ENCODE data around the gene WBP1L. TPM values are rescaled to one million over a fixed set of nuclear protein-coding genes. Genes with fewer than 3 reads are reported as not detected.
"Not testable (repeated sequence)": the region's sequence is repeated elsewhere in the genome, so short reads cannot be mapped to it uniquely, and the experiment has no call there.

Gene WBP1L
- total RNA-seq, 3 donors from 2014 or later (not counting 1 experiment from before 2014, with no cell fraction given), result 34.6 to 48.4 (median 47.9) TPM

GRCh38 chr10:102714621-102715455 is 28.9 kb upstream of the WBP1L start, which contains the start of gene SFXN2:
Gene SFXN2 (plus strand): TSS chr10:102714636. CDS start chr10:102726637, 12,001 bp downstream.
- Mint-ChIP-seq H3K27ac (peak within 1 kb of the TSS; percentile 79 to 96), H3K4me1 (peaks cover 17 to 34% of the 10 kb centered on the region in 2 donors), H3K36me3 (no peaks in the 10 kb centered on the region), H3K27me3 (ENCODE audit: low read depth in 2 of 2) (no peaks in the 10 kb centered on the region), H3K4me3 (peak within 1 kb of the TSS; percentile 82), H3K9me3 (no peaks in the 10 kb centered on the region)
- H3K36me3 ChIP-seq (ENCODE audit: control insufficient read depth, insufficient read depth, low read length), result peaks cover 4% of the 10 kb centered on the region
- H3K9me3 ChIP-seq (ENCODE audit: control insufficient read depth, insufficient read depth, low read length), result no peaks in the 10 kb centered on the region
- H3K27me3 ChIP-seq (ENCODE audit: control insufficient read depth, insufficient read depth, low read length), result no peaks in the 10 kb centered on the region
- peak within 1 kb of the TSS; percentile 99 for H3K4me3 ChIP-seq (ENCODE audit: low read length)
- peak within 1 kb of the TSS; percentile 89 for H3K27ac ChIP-seq (ENCODE audit: low read length)
- no peak for TF ChIP-seq CTCF (IDR thresholded peaks at IDR 0.05)
- peak; percentile 12 to 19 (median 14) for ATAC-seq
- peak in 1 of 2 donors; percentile 71 for DNase-seq
- peaks cover 15% of the 10 kb centered on the region for H3K4me1 ChIP-seq (ENCODE audit: control insufficient read depth, insufficient read depth, low read length)
- intact Hi-C loops (cut with micrococcal nuclease), result loop anchor here (1.0 to 5.0 kb wide), 3 partner anchors 28 to 213 kb away; partner anchors contain the start of genes ACTR1A, SUFU and WBP1L
- WGBS (ENCODE audit: insufficient coverage), result 5% methylated on average over 46 of the region's 46 CpGs

GRCh38 chr10:102715880-102716279 is 27.9 kb upstream of the WBP1L start:
- Mint-ChIP-seq H3K36me3 (no peaks in the 10 kb centered on the region), H3K9me3 (no peaks in the 10 kb centered on the region), H3K27ac (no peak overlapping the region), H3K4me1 (peaks cover 17 to 31% of the 10 kb centered on the region in 2 donors), H3K27me3 (ENCODE audit: low read depth in 2 of 2) (no peaks in the 10 kb centered on the region), H3K4me3 (peak overlapping the region; percentile 49)
- intact Hi-C loops (cut with micrococcal nuclease), result no loop called here
- no peaks in the 10 kb centered on the region for H3K9me3 ChIP-seq (ENCODE audit: control insufficient read depth, insufficient read depth, low read length)
- H3K4me1 ChIP-seq (ENCODE audit: control insufficient read depth, insufficient read depth, low read length), result peaks cover 15% of the 10 kb centered on the region
- no peaks in the 10 kb centered on the region for H3K27me3 ChIP-seq (ENCODE audit: control insufficient read depth, insufficient read depth, low read length)
- peaks cover 4% of the 10 kb centered on the region for H3K36me3 ChIP-seq (ENCODE audit: control insufficient read depth, insufficient read depth, low read length)
- 80% methylated on average over 1 of the region's 1 CpG for WGBS (ENCODE audit: insufficient coverage)
- no peak for TF ChIP-seq CTCF (IDR thresholded peaks at IDR 0.05)
- no peak overlapping the region for H3K4me3 ChIP-seq (ENCODE audit: low read length)
- no peak overlapping the region for H3K27ac ChIP-seq (ENCODE audit: low read length)
- ATAC-seq (no peak), DNase-seq (no peak)

- H3K27me3 Mint-ChIP-seq (ENCODE audit: low read depth in 2 of 2), result not testable (repeated sequence)
Observed at GRCh38 chr10:102716900-102717565, 26.7 kb upstream of the WBP1L start.

GRCh38 chr10:102718220-102718619 is 25.5 kb upstream of the WBP1L start:
- no peaks in the 10 kb centered on the region for H3K27me3 Mint-ChIP-seq (ENCODE audit: low read depth in 2 of 2)
- no peaks in the 10 kb centered on the region for H3K9me3 Mint-ChIP-seq
- no peak for DNase-seq
- Histone ChIP-seq H3K27ac (ENCODE audit: low read length) (no peak overlapping the region), H3K36me3 (ENCODE audit: control insufficient read depth, insufficient read depth, low read length) (peaks cover 4% of the 10 kb centered on the region), H3K4me3 (ENCODE audit: low read length) (no peak overlapping the region), H3K27me3 (ENCODE audit: control insufficient read depth, insufficient read depth, low read length) (no peaks in the 10 kb centered on the region), H3K9me3 (ENCODE audit: control insufficient read depth, insufficient read depth, low read length) (no peaks in the 10 kb centered on the region), H3K4me1 (ENCODE audit: control insufficient read depth, insufficient read depth, low read length) (peaks cover 14% of the 10 kb centered on the region)
- no peak for TF ChIP-seq CTCF (IDR thresholded peaks at IDR 0.05)
- WGBS (ENCODE audit: insufficient coverage), result 69% methylated on average over 3 of the region's 3 CpGs
- H3K36me3 Mint-ChIP-seq, result no peaks in the 10 kb centered on the region
- no peak overlapping the region for H3K27ac Mint-ChIP-seq
- no peak for ATAC-seq
- intact Hi-C loops (cut with micrococcal nuclease), result no loop called here
- H3K4me1 Mint-ChIP-seq, result peaks cover 10 to 24% of the 10 kb centered on the region in 2 donors
- no peak overlapping the region for H3K4me3 Mint-ChIP-seq

More at GRCh38 chr10:102716900-102717565, 26.7 kb upstream of the WBP1L start:
- H3K9me3 Mint-ChIP-seq; H3K4me3 ChIP-seq (ENCODE audit: low read length); H3K27ac Mint-ChIP-seq; DNase-seq; H3K27me3 ChIP-seq (ENCODE audit: control insufficient read depth, insufficient read depth, low read length); H3K36me3 Mint-ChIP-seq; H3K36me3 ChIP-seq (ENCODE audit: control insufficient read depth, insufficient read depth, low read length); ATAC-seq; intact Hi-C loops (cut with micrococcal nuclease); H3K9me3 ChIP-seq (ENCODE audit: control insufficient read depth, insufficient read depth, low read length); H3K27ac ChIP-seq (ENCODE audit: low read length): not testable (repeated sequence)
- peaks cover 15% of the 10 kb centered on the region for H3K4me1 ChIP-seq (ENCODE audit: control insufficient read depth, insufficient read depth, low read length)
- Mint-ChIP-seq H3K4me3 (peak overlapping the region; percentile 49), H3K4me1 (peaks cover 17 to 31% of the 10 kb centered on the region in 2 donors)
- WGBS (ENCODE audit: insufficient coverage), result 96% methylated on average over 18 of the region's 18 CpGs

Data from natural killer cell (primary cell).